HL-60 (cell line): ENCODE data around the gene CLDN8.

Experiments
- CTCF ChIP-seq: IDR thresholded peaks from one replicate; pipeline ENCODE4 v1.5.1; 2011; ENCODE audit warnings: low read length, control low read depth, inconsistent platforms; ENCODE audit not compliant: insufficient read depth
- GABPA ChIP-seq: IDR thresholded peaks from 2 replicates; pipeline ENCODE4 v1.6.1; 2012; ENCODE audit warnings: low read depth
- REST ChIP-seq: IDR thresholded peaks from 2 replicates; pipeline ENCODE4 v1.6.1; 2012; ENCODE audit warnings: low read depth; ENCODE audit not compliant: insufficient replicate concordance
- SPI1 ChIP-seq: IDR thresholded peaks from 2 replicates; pipeline ENCODE4 v1.6.1; 2012; ENCODE audit warnings: low read depth, mild to moderate bottlenecking, borderline replicate concordance

GRCh38 chr21:30164796-30165195 lies 51.1 kb downstream of the CLDN8 start:
- TF ChIP-seq CTCF (no peak), SPI1 (no peak), GABPA (no peak), REST (no peak)
